Measurements from ENCODE around the gene SBNO2. TPM values are rescaled to one million over a fixed set of nuclear protein-coding genes. Genes with fewer than 3 reads are reported as not detected.
A peak's percentile ranks its signal among the peaks of the same experiment; 100 is the strongest.

The SBNO2 gene
- total and polyA plus RNA-seq, 2 of the 4 experiments (the other 2 are of a cell fraction): 13.4 to 40.5 TPM

GRCh38 chr19:1170938-1171754 is 2.9 kb downstream of the SBNO2 start:
- Histone ChIP-seq H2AK5ac (ENCODE audit: low read depth, low read length) (peak overlapping the region; percentile 84), H3K18ac (ENCODE audit: low read depth, low read length) (0 out of 2 replicates have a peak overlapping the region, but pooled peaks have one; percentile 19), H3K9me3 (ENCODE audit: control insufficient read depth, insufficient read depth, low read length) (peaks cover 2% of the 10 kb centered on the region; the same call in 1 of the 2 replicates), H2BK120ac (ENCODE audit: low read depth, low read length) (peak overlapping the region; percentile 19), H3K9me1 (ENCODE audit: insufficient read depth, low read length) (peaks cover 20% of the 10 kb centered on the region), H4K8ac (ENCODE audit: low read depth in 2 of 2, low read length in 2 of 2) (peak overlapping the region; percentile 8 to 68; a peak in 3 of 4 replicates), H2BK5ac (ENCODE audit: low read depth, low read length, poor library complexity, severe bottlenecking) (peak overlapping the region; percentile 21), H3K56ac (ENCODE audit: extremely low read depth, insufficient read depth, low read length) (no peak overlapping the region), H4K5ac (ENCODE audit: low read depth, low read length) (peak overlapping the region; percentile 17; the same call in 1 of the 2 replicates), H3K14ac (replicated peaks; ENCODE audit: low read depth, low read length) (peak overlapping the region; percentile 83), H3K4me3 (ENCODE audit: insufficient read depth, low read depth, low read length) (no peak overlapping the region; the same call in 1 of the 2 replicates), H4K20me1 (ENCODE audit: insufficient read depth, low read length) (peaks cover 60% of the 10 kb centered on the region), H4K91ac (ENCODE audit: insufficient read depth, low read depth, low read length) (peak overlapping the region; percentile 66; the same call in 1 of the 2 replicates), H3K9ac (ENCODE audit: low read depth, low read length) (peak overlapping the region; percentile 99; the same call in 1 of the 2 replicates), H2AK9ac (replicated peaks; ENCODE audit: low read depth, low read length, poor library complexity) (peak overlapping the region; percentile 82), H2BK20ac (ENCODE audit: low read depth, low read length) (no peak overlapping the region), H3K23ac (ENCODE audit: low read depth, low read length) (peak overlapping the region; percentile 99), H3K4ac (ENCODE audit: low read depth, low read length) (peak overlapping the region; percentile 94), H2BK15ac (ENCODE audit: low read depth, low read length) (0 out of 3 replicates have a peak overlapping the region, but pooled peaks have one; percentile 12), H2AFZ (replicated peaks; ENCODE audit: low read length, poor library complexity) (peak overlapping the region; percentile 70), H3K27me3 (ENCODE audit: control insufficient read depth, insufficient read depth, low read length) (no peaks in the 10 kb centered on the region), H3K27ac (ENCODE audit: insufficient read depth, low read length) (peak overlapping the region; percentile 10; the same call in 1 of the 2 replicates), H3K4me2 (ENCODE audit: low read depth, low read length) (peak overlapping the region; percentile 90), H3K36me3 (ENCODE audit: control insufficient read depth, insufficient read depth, low read length) (peaks cover 14% of the 10 kb centered on the region), H3K4me1 (ENCODE audit: control insufficient read depth, insufficient read depth, low read length) (peaks cover 37% of the 10 kb centered on the region), H3K79me1 (ENCODE audit: low read depth in 1 of 2, low read length in 2 of 2) (peaks cover 6 to 72% of the 10 kb centered on the region in 2 experiments; a peak in 3 of 4 replicates)
- ATAC-seq (ENCODE audit: low read depth) (no peak), DNase-seq (no peak)
- dilution Hi-C loops (cut with HindIII; ENCODE audit: low sequenced_read_pairs, unreplicated experiment) (no loop called here), in situ Hi-C loops (cut with MboI; ENCODE audit: low sequenced_read_pairs) (no loop called here), intact Hi-C loops (cut with micrococcal nuclease) (loop anchor here (5.0 kb wide), 1 partner anchor 39 kb away; no protein-coding TSS in a partner anchor)
- no TSS peak for BruUV-seq (replicated peaks)
- peak; percentile 53; the same call in 1 of the 2 replicates for TF ChIP-seq CEBPB (IDR thresholded peaks at IDR 0.05; ENCODE audit: low read depth, low read length)
- TF ChIP-seq RAD21 (IDR thresholded peaks at IDR 0.05; ENCODE audit: low read length): no peak
- no peak for TF ChIP-seq MXI1 (IDR thresholded peaks at IDR 0.05; ENCODE audit: borderline replicate concordance, low read depth, low read length)
- no peak for TF ChIP-seq CHD1 (IDR thresholded peaks at IDR 0.05; ENCODE audit: low read depth, low read length)
- CTCF ChIA-PET: interaction anchor here (0.6 kb wide), 1 partner anchor 189 kb away, joined by 5 read pairs; no protein-coding TSS in a partner anchor
- POLR2A ChIA-PET (ENCODE audit: unreplicated experiment): no interaction called here
- 87% methylated on average over 12 of the region's 38 CpGs; no CpG with 5 or more reads in 1 of the 2 experiments for WGBS, 2 experiments (ENCODE audit: extremely low coverage in 2 of 2, insufficient read length in 1 of 2)

Data from IMR-90 (cell line).